PC-3 (cell line): ENCODE results near the gene MAGI1. TPM values are rescaled to one million over a fixed set of nuclear protein-coding genes. Genes with fewer than 3 reads are reported as not detected.

Experiments
- ATAC-seq: fragments of 200-7000 bp; cut with Tn5 transposase; 2 replicates; pipeline ENCODE4 v1.9.1; 2020; ENCODE audit warnings: mild to moderate bottlenecking, moderate library complexity
- BruUV-seq: library from RNA; stranded (reverse); fragments of 400-500 nt; replicated peaks from 2 replicates; lab custom pipeline; 2021; lab: Mats Ljungman, UMichigan
- CTCF ChIA-PET: fragments of 300-600 bp; sonication (Branson Sonifier 250); formaldehyde crosslinking; loops from one replicate; lab custom pipeline; 2022; ENCODE audit warnings: antibody characterized with exemption; lab: Charles Lee
- POLR2A ChIA-PET: fragments of 300-600 bp; sonication (Branson Sonifier 250); formaldehyde crosslinking; loops from one replicate; lab custom pipeline; 2022; ENCODE audit warnings: antibody characterized with exemption; ENCODE audit not compliant: unreplicated experiment; lab: Charles Lee
- DNase-seq: peaks from one replicate; pipeline ENCODE4 v3.0.0-alpha.2; 2015
- H2AFZ ChIP-seq: fragments of 300-600 bp; sonication (generic); 2 replicates; pipeline ENCODE4 v1.6.0; 2016; ENCODE audit warnings: antibody characterized with exemption, low read length
- H3F3A ChIP-seq: fragments of 300-600 bp; sonication (generic); one replicate; pipeline ENCODE4 v1.6.0; 2017; ENCODE audit warnings: antibody characterized with exemption, low read length, control low read depth, mild to moderate bottlenecking; ENCODE audit not compliant: unreplicated experiment
- H3K27ac ChIP-seq: fragments of 300-600 bp; sonication (generic); 2 replicates; pipeline ENCODE4 v1.5.1; 2016; ENCODE audit warnings: mild to moderate bottlenecking, low read length
- H3K27me3 ChIP-seq: fragments of 300-600 bp; sonication (generic); 2 replicates; pipeline ENCODE4 v1.6.1; 2016; ENCODE audit warnings: low read length, mixed read lengths
- H3K36me3 ChIP-seq: fragments of 300-600 bp; sonication (generic); 2 replicates; pipeline ENCODE4 v1.6.1; 2016; ENCODE audit warnings: low read depth, mixed run types, low read length, mixed read lengths
- H3K4me1 ChIP-seq: fragments of 300-600 bp; sonication (generic); 2 replicates; pipeline ENCODE4 v1.5.1; 2016; ENCODE audit warnings: low read length; ENCODE audit not compliant: insufficient read depth
- H3K4me2 ChIP-seq: fragments of 300-600 bp; sonication (generic); 2 replicates; pipeline ENCODE4 v1.6.0; 2016; ENCODE audit warnings: low read length
- H3K4me3 ChIP-seq: fragments of 300-600 bp; sonication (generic); 2 replicates; pipeline ENCODE4 v1.5.1; 2016; ENCODE audit warnings: mild to moderate bottlenecking, low read length, mixed read lengths
- H3K79me2 ChIP-seq: fragments of 300-600 bp; sonication (generic); 2 replicates; pipeline ENCODE4 v1.6.1; 2017; ENCODE audit warnings: low read length, mixed read lengths
- H3K9ac ChIP-seq: fragments of 300-600 bp; sonication (generic); 2 replicates; pipeline ENCODE4 v1.6.0; 2016; ENCODE audit warnings: mild to moderate bottlenecking, low read length
- H3K9me2 ChIP-seq: fragments of 300-600 bp; sonication (generic); replicated peaks from 2 replicates; pipeline ENCODE4 v1.6.1; 2016; ENCODE audit warnings: mixed run types, low read length, mixed read lengths
- H3K9me3 ChIP-seq: fragments of 300-600 bp; sonication (generic); 2 replicates; pipeline ENCODE4 v1.6.1; 2016; ENCODE audit warnings: low read length, mixed read lengths
- H4K20me1 ChIP-seq: fragments of 300-600 bp; sonication (generic); 2 replicates; pipeline ENCODE4 v1.6.1; 2016; ENCODE audit warnings: low read length, mixed read lengths
- CTCF ChIP-seq: fragments of 300-600 bp; sonication (generic); conservative IDR thresholded peaks from 2 replicates; pipeline ENCODE4 v1.5.1; 2017; ENCODE audit warnings: antibody characterized with exemption, low read depth, mild to moderate bottlenecking, low read length
- EZH2 ChIP-seq: fragments of 300-600 bp; sonication (generic); IDR thresholded peaks from one replicate; pipeline ENCODE4 v1.6.1; 2017; ENCODE audit warnings: antibody characterized with exemption, mild to moderate bottlenecking, low read length; ENCODE audit not compliant: unreplicated experiment
- EZH2phosphoT487 ChIP-seq: fragments of 300-600 bp; sonication (generic); IDR thresholded peaks from 2 replicates; pipeline ENCODE4 v1.6.1; 2018; ENCODE audit warnings: mild to moderate bottlenecking, antibody characterized with exemption, low read length, borderline replicate concordance
- intact Hi-C: fragments of 100-400 bp; cut with micrococcal nuclease; formaldehyde crosslinking; loops from 2 replicates; pipeline ENCODE4 v1.9.0; 2023
- total RNA-seq: library from RNA; depleted of rRNA; stranded (reverse); fragments of >200 nt; gene quantifications from 2 replicates; pipeline ENCODE4 v1.2.3, GENCODE V29; 2014

Gene MAGI1
- total RNA-seq, 1 experiment from 2014 or later: 8.9 TPM

GRCh38 chr3:65922441-65922840, 116.3 kb downstream of the MAGI1 start:
- peaks cover 3% of the 10 kb centered on the region; the same call in 1 of the 2 replicates for H4K20me1 ChIP-seq
- H3K27me3 ChIP-seq: no peaks in the 10 kb centered on the region
- no peaks in the 10 kb centered on the region for H3K9me2 ChIP-seq
- peaks cover 3% of the 10 kb centered on the region for H3K4me1 ChIP-seq
- no peaks in the 10 kb centered on the region for H3K36me3 ChIP-seq
- no TSS peak for BruUV-seq
- no peak for DNase-seq
- no peaks in the 10 kb centered on the region for H3F3A ChIP-seq
- no peak overlapping the region for H3K4me2 ChIP-seq
- POLR2A ChIA-PET: no interaction called here
- TF ChIP-seq EZH2 (no peak), CTCF (no peak), EZH2phosphoT487 (no peak)
- H3K27ac ChIP-seq: no peak overlapping the region
- H2AFZ ChIP-seq: no peak overlapping the region
- H3K79me2 ChIP-seq: no peaks in the 10 kb centered on the region
- no peak overlapping the region for H3K4me3 ChIP-seq
- H3K9ac ChIP-seq: no peak overlapping the region
- intact Hi-C loops: no loop called here
- H3K9me3 ChIP-seq: no peaks in the 10 kb centered on the region
- ATAC-seq: no peak
- CTCF ChIA-PET: no interaction called here

GRCh38 chr3:65919826-65920225, 118.9 kb downstream of the MAGI1 start:
- DNase-seq (no peak), ATAC-seq (no peak)
- ChIA-PET CTCF (no interaction called here), POLR2A (no interaction called here)
- TF ChIP-seq CTCF (no peak), EZH2 (no peak), EZH2phosphoT487 (no peak)
- Histone ChIP-seq H3K4me1 (no peaks in the 10 kb centered on the region), H4K20me1 (no peaks in the 10 kb centered on the region), H3K4me2 (no peak overlapping the region), H3F3A (no peaks in the 10 kb centered on the region), H2AFZ (no peak overlapping the region), H3K4me3 (no peak overlapping the region), H3K79me2 (no peaks in the 10 kb centered on the region), H3K9me2 (no peaks in the 10 kb centered on the region), H3K27me3 (no peaks in the 10 kb centered on the region), H3K9me3 (no peaks in the 10 kb centered on the region), H3K36me3 (no peaks in the 10 kb centered on the region), H3K27ac (no peak overlapping the region), H3K9ac (no peak overlapping the region)
- BruUV-seq: no TSS peak
- intact Hi-C loops: no loop called here

GRCh38 chr3:65915477-65915876, 123.2 kb downstream of the MAGI1 start:
- Histone ChIP-seq H3K9me3 (no peaks in the 10 kb centered on the region), H3K9ac (no peak overlapping the region), H3K27ac (no peak overlapping the region), H3K27me3 (no peaks in the 10 kb centered on the region), H4K20me1 (no peaks in the 10 kb centered on the region), H3F3A (no peaks in the 10 kb centered on the region), H2AFZ (no peak overlapping the region), H3K9me2 (no peaks in the 10 kb centered on the region), H3K4me1 (no peaks in the 10 kb centered on the region), H3K36me3 (no peaks in the 10 kb centered on the region), H3K4me3 (no peak overlapping the region), H3K79me2 (no peaks in the 10 kb centered on the region), H3K4me2 (no peak overlapping the region)
- BruUV-seq: no TSS peak
- no peak for DNase-seq
- ChIA-PET CTCF (no interaction called here), POLR2A (no interaction called here)
- TF ChIP-seq EZH2: no peak
- TF ChIP-seq CTCF: no peak
- TF ChIP-seq EZH2phosphoT487: no peak
- intact Hi-C loops: no loop called here
- ATAC-seq: no peak
